HG02798 (cell line): ENCODE measurements around the gene IFT74.
"Not testable (repeated sequence)": the region's sequence is repeated elsewhere in the genome, so short reads cannot be mapped to it uniquely, and the experiment has no call there.

Source experiments
- ATAC-seq: cut with Tn5 transposase; IDR thresholded peaks from one replicate; pipeline ENCODE4 v1.9.1; 2021; ENCODE audit warnings: mild to moderate bottlenecking; ENCODE audit not compliant: unreplicated experiment, poor library complexity

The IFT74 gene

GRCh38 chr9:27065288-27065687 is 109.1 kb downstream of the IFT74 start:
- no peak for ATAC-seq

DNA sequence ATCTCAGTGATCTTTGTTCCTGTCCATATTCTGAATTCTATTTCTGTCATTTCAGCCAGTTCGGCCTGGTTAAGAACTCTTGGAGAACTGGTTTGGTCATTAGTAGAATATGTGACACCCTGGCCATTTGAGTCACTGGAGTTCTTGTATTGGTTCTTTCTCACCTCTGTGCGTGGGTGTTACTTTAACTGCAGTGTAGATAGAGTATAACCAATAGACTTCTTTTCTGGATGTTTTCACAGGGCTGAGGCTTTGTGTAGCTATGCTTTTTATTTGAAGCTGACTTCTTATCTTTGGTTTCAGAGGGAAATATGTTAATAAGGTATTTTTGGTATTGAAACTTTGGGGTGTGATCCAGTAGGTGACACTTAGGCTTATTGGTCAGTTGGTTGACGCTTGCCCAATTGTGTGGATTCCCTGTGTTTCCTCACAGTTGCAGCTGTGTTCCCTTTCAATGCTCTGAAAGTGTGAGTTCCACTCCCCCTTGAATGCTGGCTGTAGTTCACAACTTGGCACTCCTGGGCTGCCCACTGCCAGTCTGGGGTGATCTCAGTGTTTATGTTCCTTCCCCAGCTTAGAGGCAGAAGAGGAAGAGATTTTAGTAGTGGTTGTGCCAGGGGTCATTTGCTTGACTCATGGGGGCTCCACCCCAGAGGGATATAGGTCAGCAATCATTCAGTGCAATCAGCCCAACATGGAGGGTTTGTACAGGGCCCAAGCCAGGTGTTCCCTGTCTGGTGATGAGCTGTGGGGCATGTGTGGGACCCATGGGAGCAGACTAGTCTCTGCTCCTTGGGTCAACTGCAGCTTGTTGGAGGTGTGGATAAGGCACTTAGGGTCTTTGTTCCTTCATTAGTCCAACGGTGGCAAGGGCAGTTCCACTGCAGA is 117.9 kb downstream of the IFT74 start:
- no peak for ATAC-seq

DNA sequence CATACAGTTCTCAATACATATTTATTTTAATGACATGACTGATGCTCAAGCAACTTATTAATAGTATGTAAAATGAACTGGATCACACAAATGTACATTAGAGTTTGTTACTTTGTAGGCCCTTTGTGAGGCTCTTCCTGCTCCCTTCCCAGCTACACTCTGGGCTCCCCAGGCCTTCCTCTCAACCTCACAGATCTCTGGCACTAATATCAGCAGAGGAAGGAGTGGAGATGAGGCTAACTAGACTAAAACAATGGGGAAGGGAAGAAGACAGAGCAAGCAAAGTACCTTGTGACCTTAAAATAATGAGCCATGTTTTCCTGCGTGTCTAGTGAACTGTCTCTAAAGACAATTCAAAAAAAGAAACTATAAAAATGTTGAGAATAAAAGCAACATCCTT is 122.5 kb downstream of the IFT74 start:
- no peak for ATAC-seq

- ATAC-seq: no peak
Observed at GRCh38 chr9:27085456-27085855, 129.2 kb downstream of the IFT74 start.

DNA sequence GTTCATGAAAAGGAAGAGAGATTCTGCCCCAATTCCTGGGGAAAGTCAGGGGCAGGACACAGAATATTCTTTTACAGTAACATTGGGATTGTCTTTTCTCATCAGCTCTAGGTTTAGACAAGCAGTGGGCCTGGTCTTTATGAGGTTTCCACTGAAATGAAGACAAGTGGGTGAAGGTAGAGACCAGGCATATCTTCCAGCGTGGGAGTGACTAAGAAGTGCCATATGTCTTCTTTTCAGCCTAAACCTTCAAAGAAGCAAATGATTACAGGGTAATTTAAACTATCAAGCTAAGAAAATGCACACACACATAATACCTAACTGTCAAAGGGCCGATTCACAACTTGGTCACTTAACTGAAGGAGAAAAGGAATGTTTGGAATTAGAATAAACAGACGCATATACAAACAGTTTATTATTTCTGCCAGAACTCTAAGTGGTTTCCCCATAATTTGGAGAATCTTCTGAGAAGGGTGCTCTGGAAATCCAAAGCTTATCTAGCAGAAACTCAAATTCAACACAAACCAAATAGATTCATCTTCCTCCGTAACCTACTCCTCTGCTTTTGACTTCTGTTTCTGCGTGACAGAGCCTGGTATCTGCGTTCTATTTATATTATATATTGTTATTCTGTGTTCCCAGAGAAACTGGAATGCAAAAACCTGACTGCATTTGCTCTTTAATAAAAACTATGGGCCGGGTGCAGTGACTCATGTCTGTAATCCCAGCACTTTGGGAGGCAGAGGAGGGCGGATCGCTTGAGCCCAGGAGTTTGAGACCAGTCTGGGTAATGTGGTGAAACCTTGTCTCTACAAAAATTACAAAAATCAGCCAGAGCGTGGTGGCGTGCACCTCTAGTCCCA is 130.8 kb downstream of the IFT74 start:
- ATAC-seq: no peak

DNA sequence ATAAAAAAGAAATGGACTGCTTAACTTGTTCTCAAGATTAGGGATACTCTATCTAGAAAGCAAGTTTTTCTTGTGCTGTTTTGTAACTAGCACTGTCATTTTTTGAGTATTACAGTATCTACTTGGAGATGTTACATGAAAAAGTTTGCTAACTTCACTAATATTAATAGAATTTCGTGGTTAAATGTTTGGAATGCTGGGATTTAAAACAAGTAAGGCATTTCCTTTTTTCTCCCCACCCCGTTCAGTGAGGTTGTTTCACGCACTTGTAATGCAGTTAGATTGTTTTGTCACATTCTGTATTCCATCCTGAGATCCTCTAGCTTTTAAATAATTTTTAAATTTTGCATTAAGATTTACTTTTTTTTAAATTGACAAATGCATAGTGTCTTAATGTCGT is 132.8 kb downstream of the IFT74 start:
- no peak for ATAC-seq

GRCh38 chr9:27089706-27090105 is 133.5 kb downstream of the IFT74 start:
- no peak for ATAC-seq

DNA sequence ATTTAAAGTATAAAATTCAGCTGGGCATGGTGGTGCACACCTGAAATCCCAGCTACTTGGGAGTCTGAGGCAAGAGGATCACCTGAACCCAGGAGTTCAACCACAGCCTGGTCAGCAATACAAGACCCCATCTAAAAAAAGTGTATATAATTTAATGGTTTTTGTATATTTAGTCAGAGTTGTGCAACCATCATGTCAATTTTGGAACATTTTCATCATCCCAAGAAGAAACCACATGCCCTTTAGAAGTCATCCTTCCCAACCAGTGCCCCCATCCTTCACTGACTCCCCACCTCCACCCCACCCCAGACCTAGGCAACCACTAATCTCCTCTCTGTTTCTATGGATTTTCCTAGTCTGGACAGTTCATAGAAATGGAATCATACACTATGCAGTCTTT is 134.0 kb downstream of the IFT74 start:
- no peak for ATAC-seq

- no peak for ATAC-seq
Observed at GRCh38 chr9:27090711-27091110, 134.5 kb downstream of the IFT74 start.

GRCh38 chr9:27092496-27092895 is 136.3 kb downstream of the IFT74 start:
- ATAC-seq: not testable (repeated sequence)

DNA sequence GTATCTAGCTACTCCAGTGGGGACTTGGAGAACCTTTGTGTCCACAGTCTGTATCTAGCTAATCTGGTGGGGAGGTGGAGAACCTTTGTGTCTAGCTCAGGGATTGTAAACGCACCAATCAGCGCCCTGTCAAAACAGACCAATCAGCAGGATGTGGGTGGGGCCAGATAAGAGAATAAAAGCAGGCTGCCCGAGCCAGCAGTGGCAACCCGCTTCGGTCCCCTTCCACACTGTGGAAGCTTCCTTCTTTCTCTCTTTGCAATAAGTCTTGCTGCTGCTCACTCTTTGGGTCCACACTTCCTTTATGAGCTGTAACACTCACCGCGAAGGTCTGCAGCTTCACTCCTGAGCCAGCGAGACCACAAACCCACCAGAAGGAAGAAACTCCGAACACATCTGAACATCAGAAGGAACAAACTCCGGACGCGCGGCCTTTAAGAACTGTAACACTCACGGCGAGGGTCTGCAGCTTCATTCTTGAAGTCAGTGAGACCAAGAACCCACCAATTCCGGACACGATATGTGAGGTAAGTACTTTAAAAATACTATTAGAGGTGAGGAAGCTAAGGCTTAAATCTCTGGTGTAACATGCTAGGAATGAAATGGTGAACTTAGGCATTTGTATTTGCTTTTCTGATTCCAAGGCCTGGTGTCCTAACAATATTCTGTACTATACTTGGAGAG is 137.3 kb downstream of the IFT74 start:
- not testable (repeated sequence) for ATAC-seq

DNA sequence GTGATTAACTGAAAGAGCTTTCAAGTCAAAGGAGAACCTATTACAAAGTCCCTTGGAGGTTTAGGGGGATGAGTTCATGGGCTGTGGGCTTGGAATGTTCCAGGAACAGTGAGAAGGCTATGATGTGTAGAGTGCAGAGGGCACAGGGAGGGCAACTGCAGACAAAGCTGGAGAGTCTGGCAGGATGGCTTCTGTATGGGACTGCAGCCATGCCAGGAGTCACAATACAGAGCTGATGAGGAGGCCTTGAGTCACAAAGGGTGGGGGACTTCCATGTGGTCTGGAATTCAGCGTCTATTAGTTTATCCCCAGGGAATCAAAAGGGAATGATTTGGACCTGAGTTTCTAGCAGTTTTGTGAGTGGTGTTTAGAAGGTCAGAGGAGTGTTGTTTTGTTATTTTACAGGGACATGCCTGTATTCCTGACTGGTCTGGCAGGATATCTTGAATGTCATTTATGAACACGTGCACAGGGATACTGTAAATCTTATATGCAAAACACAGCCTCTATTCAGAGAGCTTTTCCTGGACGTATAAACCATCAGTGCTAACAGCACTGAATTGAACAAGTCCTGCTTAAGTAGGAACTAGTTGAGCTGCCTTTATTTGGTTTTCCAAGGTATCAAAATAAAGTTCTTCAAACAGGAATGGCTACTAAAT is 138.6 kb downstream of the IFT74 start:
- no peak for ATAC-seq

DNA sequence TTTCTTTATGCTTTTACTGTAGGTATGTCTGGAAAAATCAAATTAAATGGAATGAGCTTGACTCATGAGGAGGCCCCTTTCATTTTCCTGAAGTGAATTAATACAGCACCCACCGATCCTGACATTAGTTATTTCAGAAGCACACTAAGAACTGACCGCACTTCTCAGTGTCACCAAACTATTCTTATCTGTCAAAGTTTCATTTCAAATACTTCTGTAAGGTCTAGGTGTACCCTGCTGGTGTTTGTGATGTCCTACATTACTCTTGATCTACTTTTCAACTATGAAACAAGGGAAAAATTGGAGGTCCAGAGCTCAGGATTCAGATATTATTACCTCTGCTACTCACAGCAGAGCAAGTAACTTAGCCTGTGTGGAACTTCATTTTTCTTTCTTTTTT is 151.0 kb downstream of the IFT74 start:
- ATAC-seq: no peak

DNA sequence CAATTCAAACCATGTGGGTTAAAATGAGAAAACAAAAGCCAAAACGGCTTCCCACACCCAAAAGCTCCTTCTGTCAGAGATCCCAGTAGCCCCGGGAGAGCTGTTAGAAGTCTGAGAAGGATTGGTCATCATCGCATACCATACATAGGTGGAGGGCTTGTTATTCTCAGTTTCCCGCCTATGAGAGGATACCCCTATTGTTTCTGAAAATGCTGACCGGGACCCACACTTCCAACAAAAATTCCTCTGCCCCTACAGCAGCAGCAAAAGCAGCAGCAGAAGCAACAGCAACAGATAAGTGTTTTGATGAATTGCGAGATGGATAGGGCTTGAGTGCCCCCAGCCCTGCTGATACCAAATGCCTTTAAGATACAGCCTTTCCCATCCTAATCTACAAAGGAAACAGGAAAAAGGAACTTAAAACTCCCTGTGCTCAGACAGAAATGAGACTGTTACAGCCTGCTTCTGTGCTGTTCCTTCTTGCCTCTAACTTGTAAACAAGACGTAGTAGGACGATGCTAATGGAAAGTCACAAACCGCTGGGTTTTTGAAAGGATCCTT is 152.8 kb downstream of the IFT74 start, which contains the start of gene TEK:
TSS of gene TEK (plus strand) at position 245 of the 561 bp plus-strand sequence. CDS start 366 bp downstream, outside the sequence.
- no peak for ATAC-seq

DNA sequence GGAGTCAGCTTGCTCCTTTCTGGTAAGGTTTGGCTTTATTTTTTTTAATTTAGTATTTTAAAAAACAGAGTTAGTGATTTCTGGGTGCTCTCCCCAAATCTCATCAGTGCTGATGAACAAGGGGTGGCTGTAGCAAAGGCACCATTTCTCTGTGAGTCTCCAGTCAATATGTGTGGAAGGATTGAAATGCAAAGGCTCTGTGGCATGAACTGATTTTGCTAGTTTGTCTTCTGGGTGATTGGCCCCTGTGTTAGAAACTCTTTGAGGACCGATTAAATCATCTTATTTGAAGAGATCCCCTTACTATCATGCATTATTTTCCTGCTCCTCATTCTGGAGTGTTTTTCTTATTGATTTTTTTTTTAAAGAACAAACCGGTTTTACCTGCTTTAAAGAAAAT is 153.4 kb downstream of the IFT74 start:
- ATAC-seq: no peak

- no peak for ATAC-seq
Observed at GRCh38 chr9:27110181-27110580, 154.0 kb downstream of the IFT74 start.

DNA sequence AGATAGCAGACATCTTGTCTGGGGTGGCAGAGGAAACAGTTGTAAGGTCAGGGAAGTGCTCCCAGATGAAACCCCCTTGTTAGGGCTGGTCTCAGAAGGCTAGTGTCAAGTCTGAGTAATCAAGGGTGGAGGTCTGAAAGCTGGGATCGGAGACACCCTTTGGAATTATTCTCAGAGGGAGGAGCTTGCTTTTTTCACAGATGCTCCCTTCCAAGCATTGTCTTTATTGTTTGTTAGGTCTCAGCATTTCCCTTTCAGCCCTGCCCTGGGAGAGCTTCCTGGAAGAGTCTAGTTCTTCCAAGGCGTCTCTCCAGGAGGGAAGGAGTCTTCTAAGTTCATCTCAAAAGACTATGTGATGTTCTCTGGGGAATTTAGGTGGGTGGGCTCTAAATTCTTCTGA is 156.0 kb downstream of the IFT74 start:
- no peak for ATAC-seq
